ENCODE results near the gene VAV1.

DNA sequence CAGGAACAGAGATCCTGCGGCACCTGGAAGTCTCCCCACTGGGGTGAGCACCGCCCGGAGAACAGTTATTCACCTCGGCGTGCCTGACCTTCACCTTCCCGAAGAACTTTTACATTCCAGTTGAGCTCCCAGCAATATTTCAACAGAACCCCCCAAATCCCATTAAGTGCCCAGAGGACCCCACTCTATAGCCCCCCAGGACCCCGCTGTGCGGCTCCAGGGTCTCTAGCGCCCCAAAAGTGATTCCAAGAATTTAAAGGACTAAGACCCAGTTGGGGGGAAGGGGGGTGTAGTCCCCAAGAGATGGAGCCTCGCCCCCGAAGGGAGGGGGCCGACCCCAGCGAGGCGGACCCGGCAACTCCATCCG is 35.6 kb upstream of the VAV1 start:
- TF ChIP-seq, protein P1, sequence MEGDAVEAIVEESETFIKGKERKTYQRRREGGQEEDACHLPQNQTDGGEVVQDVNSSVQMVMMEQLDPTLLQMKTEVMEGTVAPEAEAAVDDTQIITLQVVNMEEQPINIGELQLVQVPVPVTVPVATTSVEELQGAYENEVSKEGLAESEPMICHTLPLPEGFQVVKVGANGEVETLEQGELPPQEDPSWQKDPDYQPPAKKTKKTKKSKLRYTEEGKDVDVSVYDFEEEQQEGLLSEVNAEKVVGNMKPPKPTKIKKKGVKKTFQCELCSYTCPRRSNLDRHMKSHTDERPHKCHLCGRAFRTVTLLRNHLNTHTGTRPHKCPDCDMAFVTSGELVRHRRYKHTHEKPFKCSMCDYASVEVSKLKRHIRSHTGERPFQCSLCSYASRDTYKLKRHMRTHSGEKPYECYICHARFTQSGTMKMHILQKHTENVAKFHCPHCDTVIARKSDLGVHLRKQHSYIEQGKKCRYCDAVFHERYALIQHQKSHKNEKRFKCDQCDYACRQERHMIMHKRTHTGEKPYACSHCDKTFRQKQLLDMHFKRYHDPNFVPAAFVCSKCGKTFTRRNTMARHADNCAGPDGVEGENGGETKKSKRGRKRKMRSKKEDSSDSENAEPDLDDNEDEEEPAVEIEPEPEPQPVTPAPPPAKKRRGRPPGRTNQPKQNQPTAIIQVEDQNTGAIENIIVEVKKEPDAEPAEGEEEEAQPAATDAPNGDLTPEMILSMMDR (IDR thresholded peaks at IDR 0.05; ENCODE audit: low read length): no peak; the same call in 1 of the 2 replicates
- TF ChIP-seq EZH2 (IDR thresholded peaks at IDR 0.05; ENCODE audit: borderline replicate concordance, low read length): no peak
